Activated CD8-positive, alpha-beta memory T cell treated with anti-CD3 and anti-CD28 coated beads, Interleukin-2, amount 50 U/mL, for 1 hour (primary cell): Measurements from ENCODE around the gene AMT.

Experiments used
- DNase-seq: peaks from one replicate; pipeline ENCODE4 v3.0.0-alpha.2; 2020; ENCODE audit errors: extremely low read depth

Gene AMT, protein sequence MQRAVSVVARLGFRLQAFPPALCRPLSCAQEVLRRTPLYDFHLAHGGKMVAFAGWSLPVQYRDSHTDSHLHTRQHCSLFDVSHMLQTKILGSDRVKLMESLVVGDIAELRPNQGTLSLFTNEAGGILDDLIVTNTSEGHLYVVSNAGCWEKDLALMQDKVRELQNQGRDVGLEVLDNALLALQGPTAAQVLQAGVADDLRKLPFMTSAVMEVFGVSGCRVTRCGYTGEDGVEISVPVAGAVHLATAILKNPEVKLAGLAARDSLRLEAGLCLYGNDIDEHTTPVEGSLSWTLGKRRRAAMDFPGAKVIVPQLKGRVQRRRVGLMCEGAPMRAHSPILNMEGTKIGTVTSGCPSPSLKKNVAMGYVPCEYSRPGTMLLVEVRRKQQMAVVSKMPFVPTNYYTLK

GRCh38 chr3:49422379-49423248 is at the start of gene AMT:
Gene AMT, minus strand, starts transcription at chr3:49422473. Its CDS starts 23 bp downstream, at chr3:49422450.
- no peak for DNase-seq

- DNase-seq: no peak
Measured at GRCh38 chr3:49470714-49471420, 48.6 kb upstream of the AMT start.

GRCh38 chr3:49469936-49470713 is 47.9 kb upstream of the AMT start, which contains the start of gene DAG1:
Gene DAG1, plus strand, starts transcription at chr3:49470267. Its CDS starts 40,268 bp downstream, at chr3:49510535.
- DNase-seq: peak; percentile 75

- no peak for DNase-seq
Measured at GRCh38 chr3:49469037-49469935, 47.0 kb upstream of the AMT start.

GRCh38 chr3:49466085-49466484 is 43.8 kb upstream of the AMT start:
- DNase-seq: no peak

DNA sequence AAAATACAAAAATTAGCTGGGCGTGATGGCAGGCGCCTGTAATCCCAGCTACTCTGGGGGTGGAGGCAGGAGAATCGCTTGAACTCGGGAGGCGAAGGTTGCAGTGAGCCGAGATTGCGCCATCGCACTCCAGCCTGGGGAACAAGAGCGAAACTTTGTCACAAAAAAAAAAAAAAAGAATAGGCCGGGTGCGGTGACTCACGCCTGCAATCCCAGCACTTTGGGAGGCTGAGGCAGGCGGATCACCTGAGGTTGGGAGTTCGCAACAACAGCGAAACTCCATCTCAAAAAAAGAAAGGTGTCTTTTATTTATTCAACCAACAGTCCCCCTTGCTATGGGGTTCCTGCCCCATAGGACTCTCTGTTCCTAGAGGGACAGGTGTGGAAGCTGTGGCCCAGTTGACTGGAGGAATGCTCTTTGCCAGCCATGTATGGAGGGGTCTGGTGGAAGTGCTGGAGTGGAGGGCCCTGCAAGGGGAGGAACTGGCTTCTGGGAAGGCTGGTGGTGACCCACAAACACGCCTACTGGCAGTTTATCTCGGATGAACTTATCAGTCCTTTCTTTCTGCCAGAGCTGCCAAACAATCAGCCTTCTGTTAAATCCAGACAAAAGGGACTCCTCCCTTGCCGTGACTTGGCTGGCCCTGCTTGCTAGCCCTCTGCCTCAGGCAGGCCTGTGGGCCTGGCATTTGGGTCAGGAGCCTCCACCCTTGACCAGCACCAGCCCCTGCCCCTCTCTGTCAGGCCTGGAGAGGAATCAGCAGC is 43.2 kb upstream of the AMT start:
- no peak for DNase-seq

DNA sequence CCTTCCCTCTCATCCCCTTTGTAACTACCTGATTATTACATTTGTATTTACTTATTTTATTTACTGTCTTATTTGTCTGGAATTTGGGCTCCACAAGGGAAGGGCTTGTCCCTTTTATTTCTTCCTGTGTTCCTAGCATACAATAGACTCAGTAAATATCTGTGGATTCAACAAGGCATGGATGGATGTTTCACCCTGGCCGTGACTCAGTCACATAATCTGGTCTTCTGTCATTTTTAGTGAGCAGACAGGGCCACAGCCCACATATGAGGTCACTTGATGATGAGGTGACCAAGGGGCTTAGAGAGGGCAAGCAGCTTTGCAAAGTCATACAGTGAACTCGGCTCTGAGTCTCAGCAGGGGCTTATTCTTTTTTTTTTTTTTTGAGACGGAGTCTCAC is 39.9 kb upstream of the AMT start:
- no peak for DNase-seq

- DNase-seq: no peak
Measured at GRCh38 chr3:49461443-49462171, 39.3 kb upstream of the AMT start.

DNA sequence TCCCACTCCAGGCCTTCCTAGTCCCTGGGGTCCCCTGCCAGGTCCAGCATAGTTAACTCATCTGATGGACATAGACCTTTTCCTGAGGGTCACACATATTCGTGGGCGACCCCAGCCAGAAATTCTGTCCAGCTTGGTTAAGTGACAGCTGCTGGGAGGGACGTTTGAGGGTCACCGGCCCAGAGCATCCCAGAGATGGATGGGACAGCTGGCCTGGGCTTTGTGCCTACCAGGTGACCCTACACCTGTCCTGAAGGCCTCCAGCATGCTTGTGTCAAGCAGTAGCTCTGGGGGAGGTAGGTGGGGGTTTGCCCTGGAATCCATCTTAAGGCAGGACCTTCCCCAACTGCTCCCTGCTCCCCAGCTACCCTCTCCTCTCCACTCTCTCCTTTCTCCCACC is 38.7 kb upstream of the AMT start:
- no peak for DNase-seq

- no peak for DNase-seq
Measured at GRCh38 chr3:49460188-49460890, 38.1 kb upstream of the AMT start.

GRCh38 chr3:49456466-49456865 is 34.2 kb upstream of the AMT start:
- DNase-seq: no peak

DNA sequence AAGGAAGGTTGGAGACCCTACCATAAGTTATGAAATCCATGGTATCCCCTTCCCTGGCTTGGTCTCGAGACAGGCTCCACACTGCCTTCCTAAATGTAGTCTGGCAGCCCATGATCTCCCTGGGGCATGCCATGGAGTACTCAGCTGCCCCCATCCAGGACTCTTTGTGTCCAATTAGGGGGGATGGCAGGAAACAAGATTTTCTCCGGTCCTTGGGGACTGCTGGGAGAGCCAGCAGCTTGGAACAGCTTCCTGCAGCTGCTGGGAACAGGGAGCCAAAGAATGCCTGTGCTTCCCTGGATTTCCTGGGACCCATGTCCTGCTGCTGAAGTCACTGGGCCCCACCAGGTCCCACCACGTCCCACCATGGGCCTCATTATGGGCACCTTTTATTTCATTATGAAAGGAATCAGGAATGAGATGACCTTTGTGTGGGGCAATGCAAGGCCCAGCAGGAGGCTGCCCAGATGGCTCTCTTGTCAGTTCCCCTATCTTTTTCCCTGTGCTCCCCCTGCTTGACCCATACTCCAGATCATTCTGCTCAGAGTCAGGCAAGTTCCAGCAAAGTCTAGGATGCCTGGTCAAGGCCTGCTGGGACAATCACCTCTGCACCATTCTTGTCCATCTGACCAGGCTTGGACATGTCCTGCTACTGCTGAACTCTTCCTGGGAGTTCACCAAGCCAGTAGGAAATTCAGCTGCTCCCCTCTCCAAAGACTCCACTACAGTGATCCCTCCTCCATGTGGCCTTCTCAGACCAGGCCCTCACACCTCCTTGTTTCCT is 32.8 kb upstream of the AMT start:
- DNase-seq: no peak

DNA sequence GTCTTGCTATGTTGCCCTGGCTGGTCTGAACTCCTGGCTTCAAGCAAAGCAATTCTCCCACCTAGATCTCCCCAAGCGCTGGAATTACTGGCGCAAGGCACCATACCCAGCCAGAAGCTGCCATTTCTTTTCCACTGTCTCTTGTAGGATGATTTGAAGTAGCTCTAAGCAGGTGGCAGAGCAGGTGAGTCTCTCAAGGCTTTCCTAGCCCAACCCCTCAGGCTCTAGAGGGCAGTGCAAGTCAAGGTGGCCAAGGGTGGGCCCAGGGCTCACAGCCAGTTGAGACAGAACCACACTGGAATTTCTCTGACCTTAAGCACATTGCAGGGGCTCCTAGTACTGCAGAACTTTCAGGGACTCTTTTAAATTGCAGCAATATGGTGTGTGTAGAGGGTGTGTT is 32.2 kb upstream of the AMT start:
- no peak for DNase-seq

DNA sequence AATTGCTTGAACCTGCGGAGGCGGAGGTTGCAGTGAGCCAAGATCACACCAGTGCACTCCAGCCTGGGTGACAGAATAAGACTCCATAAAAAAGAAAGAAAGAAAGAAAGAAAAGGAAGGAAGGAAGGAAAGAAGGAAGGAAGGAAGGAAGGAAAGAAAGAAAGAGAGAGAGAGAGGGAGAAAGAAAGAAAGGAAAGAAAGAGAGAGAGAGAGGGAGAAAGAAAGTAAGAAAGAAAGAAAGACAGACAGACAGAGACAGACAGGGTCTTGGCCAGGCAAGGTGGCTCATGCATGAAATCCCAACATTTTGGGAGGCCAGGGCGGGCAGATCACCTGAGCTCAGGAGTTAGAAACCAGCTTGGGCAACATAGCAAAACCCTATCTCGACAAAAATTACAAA is 31.3 kb upstream of the AMT start:
- no peak for DNase-seq

GRCh38 chr3:49445391-49445790 is 23.1 kb upstream of the AMT start:
- no peak for DNase-seq

DNA sequence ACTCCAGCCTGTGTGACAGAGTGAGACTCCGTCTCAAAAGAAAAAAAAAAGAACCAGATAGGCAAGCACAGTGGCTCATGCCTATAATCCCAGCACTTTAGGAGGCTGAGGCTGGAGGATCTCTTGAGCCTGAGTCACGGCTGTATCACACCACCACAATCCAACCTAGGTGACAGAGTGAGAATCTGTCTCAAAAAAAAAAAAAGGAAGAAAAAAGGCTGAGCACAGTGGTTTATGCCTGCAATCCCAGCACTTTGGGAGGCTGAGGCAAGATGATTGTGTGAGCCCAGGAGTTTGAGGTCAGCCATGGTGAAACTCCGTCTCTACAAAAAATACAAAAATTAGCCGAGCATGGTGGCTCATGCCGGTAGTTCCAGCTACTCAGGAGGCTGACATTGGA is 12.5 kb upstream of the AMT start:
- no peak for DNase-seq

GRCh38 chr3:49428752-49429080 is 6.4 kb upstream of the AMT start:
- no peak for DNase-seq

GRCh38 chr3:49427586-49427985 is 5.3 kb upstream of the AMT start:
- no peak for DNase-seq
